ENCODE results near the gene STX18. TPM values are rescaled to one million over a fixed set of nuclear protein-coding genes. Genes with fewer than 3 reads are reported as not detected.

STX18 gene
- total and polyA plus RNA-seq, 2 of the 13 experiments (the other 11 are each of a cell fraction or from before 2014, with no cell fraction given), result 23.9 to 37.1 TPM

DNA sequence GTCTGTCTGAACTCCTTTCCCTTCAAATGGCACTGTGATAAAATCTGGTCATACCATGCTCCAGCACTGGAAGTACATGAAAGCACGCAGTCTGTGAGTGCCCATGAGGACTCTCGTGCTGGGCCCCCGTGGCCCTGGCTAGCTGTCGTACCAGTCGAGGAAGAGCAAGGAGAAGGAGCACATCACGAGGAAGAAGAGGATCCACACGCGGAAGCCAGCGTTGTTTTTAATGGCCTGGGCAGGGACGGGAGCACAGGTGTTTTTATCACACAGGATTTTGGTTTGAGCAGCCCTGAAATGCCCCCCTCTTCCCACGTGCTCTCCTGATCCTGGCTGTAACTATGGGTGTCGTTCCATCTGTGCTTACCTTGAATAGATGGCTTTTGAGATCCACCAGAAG is 122.0 kb downstream of the STX18 start (continued):
- TF ChIP-seq, protein P1, sequence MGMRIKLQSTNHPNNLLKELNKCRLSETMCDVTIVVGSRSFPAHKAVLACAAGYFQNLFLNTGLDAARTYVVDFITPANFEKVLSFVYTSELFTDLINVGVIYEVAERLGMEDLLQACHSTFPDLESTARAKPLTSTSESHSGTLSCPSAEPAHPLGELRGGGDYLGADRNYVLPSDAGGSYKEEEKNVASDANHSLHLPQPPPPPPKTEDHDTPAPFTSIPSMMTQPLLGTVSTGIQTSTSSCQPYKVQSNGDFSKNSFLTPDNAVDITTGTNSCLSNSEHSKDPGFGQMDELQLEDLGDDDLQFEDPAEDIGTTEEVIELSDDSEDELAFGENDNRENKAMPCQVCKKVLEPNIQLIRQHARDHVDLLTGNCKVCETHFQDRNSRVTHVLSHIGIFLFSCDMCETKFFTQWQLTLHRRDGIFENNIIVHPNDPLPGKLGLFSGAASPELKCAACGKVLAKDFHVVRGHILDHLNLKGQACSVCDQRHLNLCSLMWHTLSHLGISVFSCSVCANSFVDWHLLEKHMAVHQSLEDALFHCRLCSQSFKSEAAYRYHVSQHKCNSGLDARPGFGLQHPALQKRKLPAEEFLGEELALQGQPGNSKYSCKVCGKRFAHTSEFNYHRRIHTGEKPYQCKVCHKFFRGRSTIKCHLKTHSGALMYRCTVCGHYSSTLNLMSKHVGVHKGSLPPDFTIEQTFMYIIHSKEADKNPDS (CRISPR knock-in tag; IDR thresholded peaks at IDR 0.05), result no peak
- TF ChIP-seq ZNF10 (CRISPR knock-in tag; IDR thresholded peaks at IDR 0.05; ENCODE audit: borderline replicate concordance, low read depth) (no peak), TAF1 (CRISPR knock-in tag; IDR thresholded peaks at IDR 0.05) (no peak), MTA1 (CRISPR knock-in tag; IDR thresholded peaks at IDR 0.05; ENCODE audit: borderline replicate concordance) (no peak), CBX2 (IDR thresholded peaks at IDR 0.05; ENCODE audit: low read depth, low read length) (no peak), CBX2 (CRISPR knock-in tag; IDR thresholded peaks at IDR 0.05; ENCODE audit: low read depth) (no peak), CENPT (CRISPR knock-in tag; IDR thresholded peaks at IDR 0.05; ENCODE audit: low read depth) (no peak)

DNA sequence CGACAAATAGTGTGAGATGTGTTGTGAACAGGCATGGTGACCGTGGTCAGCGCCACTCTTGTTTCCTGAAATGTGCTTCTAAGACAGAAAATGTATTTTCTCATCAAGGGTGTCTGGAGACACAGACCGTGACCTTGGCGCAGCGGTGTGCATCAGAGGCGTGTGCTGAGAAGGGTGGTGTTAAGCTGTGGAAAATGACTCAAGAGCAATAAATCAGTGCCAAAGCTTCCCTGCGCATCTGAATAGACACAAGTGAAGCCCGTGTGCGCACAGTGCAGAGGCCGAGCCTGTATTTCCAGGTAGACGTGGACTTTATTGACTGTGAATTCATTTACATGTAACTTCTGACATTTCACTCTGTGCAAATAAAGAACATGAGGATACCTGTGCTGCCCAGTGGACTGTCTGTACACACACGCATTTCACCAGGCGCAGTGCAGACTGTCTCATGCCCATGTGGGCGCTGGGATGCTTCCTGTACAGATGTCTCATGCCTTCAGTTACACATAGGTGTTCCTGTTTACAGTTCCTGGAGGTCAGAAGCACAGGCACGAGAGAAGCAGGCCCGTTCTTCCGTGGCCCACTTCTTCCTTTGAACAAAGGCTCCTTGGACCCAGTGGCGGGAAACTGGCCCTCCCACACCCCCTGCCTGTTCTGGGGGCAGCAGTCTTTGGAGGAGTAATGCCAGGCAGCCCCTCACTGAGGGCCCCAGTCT is 123.0 kb downstream of the STX18 start:
- CTCF ChIA-PET (ENCODE audit: low intra/inter-chr PET ratio, low total read pairs), result no interaction called here
- in situ Hi-C loops (cut with HindIII; ENCODE audit: extremely low pct_ligation_motif_present, low pct_unique_long_range_greater_than_20kb), result no loop called here
- Histone ChIP-seq H3K4me2 (ENCODE audit: low read depth, low read length) (no peak overlapping the region), H3K4me1 (ENCODE audit: insufficient read depth, low read length) (no peaks in the 10 kb centered on the region), H3K36me3 (replicated peaks in 1 of 2; ENCODE audit: control insufficient read depth in 1 of 2, insufficient read depth in 2 of 2, low read length in 2 of 2) (peaks cover 18 to 38% of the 10 kb centered on the region in 2 experiments; a peak in 4 of 5 replicates), H3K27ac (ENCODE audit: extremely low read length, insufficient read depth, low read length) (no peak overlapping the region), H3K9ac (ENCODE audit: insufficient read depth, low read depth, low read length) (no peak overlapping the region), H3K79me2 (ENCODE audit: insufficient read depth, low read length) (no peaks in the 10 kb centered on the region), H3K27me3 (ENCODE audit: control insufficient read depth in 1 of 2, insufficient read depth in 2 of 2, low read length in 2 of 2) (no peaks in the 10 kb centered on the region), H2AFZ (ENCODE audit: low read length) (no peak overlapping the region), H3K4me3 (replicated peaks in 1 of 3; ENCODE audit: insufficient read depth in 1 of 3, low read depth in 2 of 3, low read length in 3 of 3) (no peak overlapping the region), H4K20me1 (ENCODE audit: insufficient read depth, low read length) (no peaks in the 10 kb centered on the region), H3K9me3 (ENCODE audit: low read length) (no peaks in the 10 kb centered on the region)
- intact Hi-C loops (cut with micrococcal nuclease; ENCODE audit: unreplicated experiment), result no loop called here
- WGBS (ENCODE audit: low lambda C conversion rate), result 95% methylated on average over 19 of the region's 19 CpGs
- no TSS peak for BruUV-seq (replicated peaks)
- no peak for ATAC-seq
- DNase-seq (ENCODE audit: low spot score), result no peak
- FAIRE-seq, result no peak
- POLR2A ChIA-PET, result no interaction called here
- TF ChIP-seq ZNF205 (CRISPR knock-in tag; IDR thresholded peaks at IDR 0.05) (no peak), ZNF737 (CRISPR knock-in tag; IDR thresholded peaks at IDR 0.05; ENCODE audit: borderline replicate concordance) (no peak), NFRKB (IDR thresholded peaks at IDR 0.05) (no peak)
- TF ChIP-seq, protein P2, sequence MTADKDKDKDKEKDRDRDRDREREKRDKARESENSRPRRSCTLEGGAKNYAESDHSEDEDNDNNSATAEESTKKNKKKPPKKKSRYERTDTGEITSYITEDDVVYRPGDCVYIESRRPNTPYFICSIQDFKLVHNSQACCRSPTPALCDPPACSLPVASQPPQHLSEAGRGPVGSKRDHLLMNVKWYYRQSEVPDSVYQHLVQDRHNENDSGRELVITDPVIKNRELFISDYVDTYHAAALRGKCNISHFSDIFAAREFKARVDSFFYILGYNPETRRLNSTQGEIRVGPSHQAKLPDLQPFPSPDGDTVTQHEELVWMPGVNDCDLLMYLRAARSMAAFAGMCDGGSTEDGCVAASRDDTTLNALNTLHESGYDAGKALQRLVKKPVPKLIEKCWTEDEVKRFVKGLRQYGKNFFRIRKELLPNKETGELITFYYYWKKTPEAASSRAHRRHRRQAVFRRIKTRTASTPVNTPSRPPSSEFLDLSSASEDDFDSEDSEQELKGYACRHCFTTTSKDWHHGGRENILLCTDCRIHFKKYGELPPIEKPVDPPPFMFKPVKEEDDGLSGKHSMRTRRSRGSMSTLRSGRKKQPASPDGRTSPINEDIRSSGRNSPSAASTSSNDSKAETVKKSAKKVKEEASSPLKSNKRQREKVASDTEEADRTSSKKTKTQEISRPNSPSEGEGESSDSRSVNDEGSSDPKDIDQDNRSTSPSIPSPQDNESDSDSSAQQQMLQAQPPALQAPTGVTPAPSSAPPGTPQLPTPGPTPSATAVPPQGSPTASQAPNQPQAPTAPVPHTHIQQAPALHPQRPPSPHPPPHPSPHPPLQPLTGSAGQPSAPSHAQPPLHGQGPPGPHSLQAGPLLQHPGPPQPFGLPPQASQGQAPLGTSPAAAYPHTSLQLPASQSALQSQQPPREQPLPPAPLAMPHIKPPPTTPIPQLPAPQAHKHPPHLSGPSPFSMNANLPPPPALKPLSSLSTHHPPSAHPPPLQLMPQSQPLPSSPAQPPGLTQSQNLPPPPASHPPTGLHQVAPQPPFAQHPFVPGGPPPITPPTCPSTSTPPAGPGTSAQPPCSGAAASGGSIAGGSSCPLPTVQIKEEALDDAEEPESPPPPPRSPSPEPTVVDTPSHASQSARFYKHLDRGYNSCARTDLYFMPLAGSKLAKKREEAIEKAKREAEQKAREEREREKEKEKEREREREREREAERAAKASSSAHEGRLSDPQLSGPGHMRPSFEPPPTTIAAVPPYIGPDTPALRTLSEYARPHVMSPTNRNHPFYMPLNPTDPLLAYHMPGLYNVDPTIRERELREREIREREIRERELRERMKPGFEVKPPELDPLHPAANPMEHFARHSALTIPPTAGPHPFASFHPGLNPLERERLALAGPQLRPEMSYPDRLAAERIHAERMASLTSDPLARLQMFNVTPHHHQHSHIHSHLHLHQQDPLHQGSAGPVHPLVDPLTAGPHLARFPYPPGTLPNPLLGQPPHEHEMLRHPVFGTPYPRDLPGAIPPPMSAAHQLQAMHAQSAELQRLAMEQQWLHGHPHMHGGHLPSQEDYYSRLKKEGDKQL (CRISPR knock-in tag; IDR thresholded peaks at IDR 0.05; ENCODE audit: low read depth), result no peak
- TF ChIP-seq, protein P3, sequence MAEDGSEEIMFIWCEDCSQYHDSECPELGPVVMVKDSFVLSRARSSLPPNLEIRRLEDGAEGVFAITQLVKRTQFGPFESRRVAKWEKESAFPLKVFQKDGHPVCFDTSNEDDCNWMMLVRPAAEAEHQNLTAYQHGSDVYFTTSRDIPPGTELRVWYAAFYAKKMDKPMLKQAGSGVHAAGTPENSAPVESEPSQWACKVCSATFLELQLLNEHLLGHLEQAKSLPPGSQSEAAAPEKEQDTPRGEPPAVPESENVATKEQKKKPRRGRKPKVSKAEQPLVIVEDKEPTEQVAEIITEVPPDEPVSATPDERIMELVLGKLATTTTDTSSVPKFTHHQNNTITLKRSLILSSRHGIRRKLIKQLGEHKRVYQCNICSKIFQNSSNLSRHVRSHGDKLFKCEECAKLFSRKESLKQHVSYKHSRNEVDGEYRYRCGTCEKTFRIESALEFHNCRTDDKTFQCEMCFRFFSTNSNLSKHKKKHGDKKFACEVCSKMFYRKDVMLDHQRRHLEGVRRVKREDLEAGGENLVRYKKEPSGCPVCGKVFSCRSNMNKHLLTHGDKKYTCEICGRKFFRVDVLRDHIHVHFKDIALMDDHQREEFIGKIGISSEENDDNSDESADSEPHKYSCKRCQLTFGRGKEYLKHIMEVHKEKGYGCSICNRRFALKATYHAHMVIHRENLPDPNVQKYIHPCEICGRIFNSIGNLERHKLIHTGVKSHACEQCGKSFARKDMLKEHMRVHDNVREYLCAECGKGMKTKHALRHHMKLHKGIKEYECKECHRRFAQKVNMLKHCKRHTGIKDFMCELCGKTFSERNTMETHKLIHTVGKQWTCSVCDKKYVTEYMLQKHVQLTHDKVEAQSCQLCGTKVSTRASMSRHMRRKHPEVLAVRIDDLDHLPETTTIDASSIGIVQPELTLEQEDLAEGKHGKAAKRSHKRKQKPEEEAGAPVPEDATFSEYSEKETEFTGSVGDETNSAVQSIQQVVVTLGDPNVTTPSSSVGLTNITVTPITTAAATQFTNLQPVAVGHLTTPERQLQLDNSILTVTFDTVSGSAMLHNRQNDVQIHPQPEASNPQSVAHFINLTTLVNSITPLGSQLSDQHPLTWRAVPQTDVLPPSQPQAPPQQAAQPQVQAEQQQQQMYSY (CRISPR knock-in tag; IDR thresholded peaks at IDR 0.05), result no peak

All from HepG2 (cell line).